Naive thymus-derived CD8-positive, alpha-beta T cell (primary cell): Measurements from ENCODE around the gene LEF1. TPM values are rescaled to one million over a fixed set of nuclear protein-coding genes. Genes with fewer than 3 reads are reported as not detected.

Experiments used
- ATAC-seq, 2 donors: fragments of 150-1000 bp; cut with Tn5 transposase in 1 of 2; sonication (Bioruptor Pico), chemical (Tn5 transposase) in 1 of 2; 1 replicate in 1 of 2; 2 replicates in 1 of 2; pipeline ENCODE4 v1.10.0; 2021; ENCODE audit warnings: mild to moderate bottlenecking in 2 of 2, moderate library complexity in 2 of 2
- POLR2A ChIA-PET: fragments of 350-600 bp; sonication (Branson Sonifier 250); formaldehyde crosslinking; loops from one replicate; lab custom pipeline; 2021; ENCODE audit warnings: antibody characterized with exemption; lab: Charles Lee
- DNase-seq, 10 donors: peaks; one replicate each; pipeline versions ENCODE4 v3.0.0 to v3.0.0-alpha.2; 2020 to 2022
- H3K27ac Mint-ChIP-seq, 10 donors: one replicate each; pipeline ENCODE4 v1.8.0; 2020 to 2022; ENCODE audit warnings: mild to moderate bottlenecking in 10 of 10, mixed read lengths in 10 of 10, moderate library complexity in 4 of 10, inconsistent platforms in 1 of 10
- H3K27me3 Mint-ChIP-seq, 5 donors: one replicate each; pipeline ENCODE4 v1.8.0; 2021 to 2022; ENCODE audit warnings: mixed read lengths in 5 of 5
- H3K36me3 Mint-ChIP-seq, 3 donors: one replicate each; pipeline ENCODE4 v1.8.0; 2020 to 2022; ENCODE audit warnings: mixed read lengths in 3 of 3, mild to moderate bottlenecking in 2 of 3, inconsistent platforms in 1 of 3
- H3K4me1 Mint-ChIP-seq, 4 donors: one replicate each; pipeline ENCODE4 v1.8.0; 2021 to 2022; ENCODE audit warnings: mixed read lengths in 4 of 4
- H3K4me3 Mint-ChIP-seq, 10 donors: one replicate each; pipeline ENCODE4 v1.8.0; 2020 to 2022; ENCODE audit warnings: mild to moderate bottlenecking in 10 of 10, mixed read lengths in 10 of 10, moderate library complexity in 6 of 10, inconsistent platforms in 1 of 10
- H3K9me3 Mint-ChIP-seq, 9 donors: one replicate each; pipeline ENCODE4 v1.8.0; 2020 to 2022; ENCODE audit warnings: mixed read lengths in 9 of 9, mild to moderate bottlenecking in 3 of 9, inconsistent platforms in 1 of 9, moderate library complexity in 1 of 9
- polyA plus RNA-seq, 3 donors: library from polyadenylated mRNA; unstranded; fragments of 300-500 nt; fragmentation: Illumina TruSeq; gene quantifications; one replicate each; pipeline ENCODE4 v1.2.3, GENCODE V29; 2021
- total RNA-seq, 8 experiments: library from RNA in 2 of 8; stranded (reverse) in 2 of 8; gene quantifications; one replicate each; pipeline ENCODE4 v1.2.3 and lab custom pipeline; 2021 to 2026

Gene LEF1
- total and polyA plus RNA-seq, 5 experiments from 2014 or later: 400 to 859 (median 828) TPM

DNA sequence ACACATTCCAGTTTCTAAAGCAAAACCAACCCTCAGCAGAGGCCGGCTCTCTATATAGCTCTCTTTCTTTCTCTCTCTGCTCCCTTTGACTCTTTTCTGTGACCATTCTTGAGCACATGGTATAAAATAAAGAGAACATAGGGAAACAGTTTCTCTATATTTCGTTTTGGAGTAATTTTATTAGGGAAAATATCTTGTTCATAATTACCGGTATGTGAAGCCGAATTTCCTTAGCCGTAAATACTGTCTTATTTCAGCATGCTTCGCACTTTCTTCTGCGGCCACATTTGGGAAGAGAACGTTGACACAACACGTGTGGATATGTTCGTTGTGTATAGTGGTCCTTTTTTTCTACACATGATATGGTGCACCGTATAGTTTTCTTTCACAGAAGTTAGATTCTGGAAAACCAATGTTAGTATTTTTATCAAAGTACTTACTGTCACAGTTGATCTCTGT, 4.9 kb upstream of the LEF1 start:
- peaks cover 33 to 64% (median 53%) of the 10 kb centered on the region in 4 donors for H3K4me1 Mint-ChIP-seq
- POLR2A ChIA-PET: interaction anchor here (1.1 to 11.3 kb wide), 14 partner anchors 14 to 339 kb away, joined by 3 to 206 read pairs (median 9); no protein-coding TSS in a partner anchor
- DNase-seq (no peak), ATAC-seq (no peak)
- H3K27me3 Mint-ChIP-seq: peaks cover 0 to 24% (median 0%) of the 10 kb centered on the region in 5 donors
- peaks cover 7 to 28% (median 13%) of the 10 kb centered on the region in 3 donors for H3K36me3 Mint-ChIP-seq
- H3K9me3 Mint-ChIP-seq: no peaks in the 10 kb centered on the region
- H3K27ac Mint-ChIP-seq: peak overlapping the region; percentile 67 to 96 (median 92)
- peak overlapping the region; percentile 84 to 99 (median 94) for H3K4me3 Mint-ChIP-seq

DNA sequence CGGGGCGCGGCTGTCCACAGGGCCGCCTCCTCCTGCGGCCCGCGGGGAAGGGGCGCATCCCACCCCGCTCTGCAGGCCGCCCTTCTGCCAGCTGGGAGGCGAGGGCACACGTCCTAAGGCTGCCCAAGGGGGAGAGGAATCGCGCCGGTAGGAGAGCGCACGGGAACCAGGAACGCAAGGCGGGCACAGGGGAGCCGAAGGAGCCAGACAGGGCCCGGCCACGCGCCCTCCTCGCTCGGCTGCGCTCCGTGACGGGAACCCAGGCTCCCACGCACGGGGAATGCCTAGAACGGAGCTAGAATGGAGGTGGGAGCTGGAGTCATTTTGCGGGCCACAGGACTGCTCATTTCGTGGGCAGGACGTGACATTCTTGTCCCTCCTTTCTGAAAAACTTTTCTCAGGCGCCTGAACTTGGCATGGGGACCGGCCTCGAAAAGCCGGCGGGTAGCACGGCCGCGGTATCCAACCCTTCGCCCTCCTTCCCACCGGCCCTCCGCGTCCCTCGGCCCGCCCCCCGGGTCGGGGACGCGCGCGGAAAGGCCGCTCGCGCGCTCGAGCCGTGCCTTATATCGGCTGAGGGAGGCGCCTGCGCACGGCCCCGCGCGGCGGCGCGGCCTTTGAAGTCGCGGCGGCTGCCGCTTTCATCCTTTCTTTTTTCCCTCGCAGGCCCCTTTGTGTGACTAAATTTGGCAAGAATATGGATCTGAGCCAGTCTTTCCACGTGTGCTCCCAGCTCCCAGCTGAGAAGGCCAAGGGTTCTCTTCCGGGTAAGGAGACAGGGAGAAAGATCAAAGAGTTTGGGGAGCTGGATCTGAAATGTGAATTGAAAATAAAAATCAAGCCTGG, 4.2 kb upstream of the LEF1 start:
- DNase-seq: peak; percentile 69 to 85 (median 78)
- Mint-ChIP-seq H3K4me1 (peaks cover 33 to 64% (median 53%) of the 10 kb centered on the region in 4 donors), H3K36me3 (peaks cover 7 to 24% (median 11%) of the 10 kb centered on the region in 3 donors), H3K27ac (peak overlapping the region; percentile 80 to 96 (median 92)), H3K27me3 (peaks cover 0 to 24% (median 0%) of the 10 kb centered on the region in 5 donors), H3K9me3 (no peaks in the 10 kb centered on the region), H3K4me3 (peak overlapping the region; percentile 84 to 99 (median 94))
- POLR2A ChIA-PET: interaction anchor here (0.5 to 11.3 kb wide), 32 partner anchors 13 to 447 kb away, joined by 3 to 206 read pairs (median 4); partner anchors contain the start of gene RPL34
- ATAC-seq: peak; percentile 35 to 39

DNA sequence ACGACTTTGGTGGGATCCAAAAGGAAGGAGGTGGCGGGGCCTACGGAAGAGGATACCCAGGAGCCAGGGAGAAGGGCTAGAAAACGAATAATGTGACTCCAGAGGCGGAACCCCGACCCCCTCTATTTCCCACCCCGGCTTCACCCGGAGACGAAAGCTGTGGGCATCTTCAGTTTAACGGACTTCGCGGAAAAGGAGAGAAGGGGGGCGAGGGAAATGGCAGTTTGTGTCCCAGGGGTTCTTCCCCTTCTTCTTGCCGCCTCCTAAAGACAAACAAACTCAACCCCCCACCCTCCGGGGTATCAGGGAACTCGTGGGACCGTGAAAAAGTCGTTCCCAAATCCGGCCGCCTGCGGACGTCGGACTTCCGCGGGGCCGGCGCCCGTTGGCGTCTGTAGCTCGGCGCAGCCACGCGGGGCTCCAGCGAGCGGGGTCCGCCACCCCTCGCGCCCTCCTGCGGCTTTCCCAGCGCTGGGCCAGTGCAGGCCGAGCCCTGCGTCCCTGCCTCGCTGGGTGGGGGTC, 3.6 kb upstream of the LEF1 start:
- no peaks in the 10 kb centered on the region for H3K9me3 Mint-ChIP-seq
- ATAC-seq (peak in 1 of 2 donors; percentile 8), DNase-seq (peak in 4 of 10 donors; percentile 17 to 39 (median 35))
- peaks cover under 1 to 17% (median 6%) of the 10 kb centered on the region in 3 donors for H3K36me3 Mint-ChIP-seq
- H3K4me3 Mint-ChIP-seq: peak overlapping the region; percentile 95 to 100 (median 97)
- peak overlapping the region; percentile 80 to 99 (median 96) for H3K27ac Mint-ChIP-seq
- H3K4me1 Mint-ChIP-seq: peaks cover 30 to 57% (median 51%) of the 10 kb centered on the region in 4 donors
- POLR2A ChIA-PET: interaction anchor here (0.5 to 11.3 kb wide), 31 partner anchors 13 to 1388 kb away, joined by 3 to 206 read pairs (median 5); partner anchors contain the start of genes MCUB and RPL34
- H3K27me3 Mint-ChIP-seq: peaks cover 0 to 24% (median 0%) of the 10 kb centered on the region in 5 donors

DNA sequence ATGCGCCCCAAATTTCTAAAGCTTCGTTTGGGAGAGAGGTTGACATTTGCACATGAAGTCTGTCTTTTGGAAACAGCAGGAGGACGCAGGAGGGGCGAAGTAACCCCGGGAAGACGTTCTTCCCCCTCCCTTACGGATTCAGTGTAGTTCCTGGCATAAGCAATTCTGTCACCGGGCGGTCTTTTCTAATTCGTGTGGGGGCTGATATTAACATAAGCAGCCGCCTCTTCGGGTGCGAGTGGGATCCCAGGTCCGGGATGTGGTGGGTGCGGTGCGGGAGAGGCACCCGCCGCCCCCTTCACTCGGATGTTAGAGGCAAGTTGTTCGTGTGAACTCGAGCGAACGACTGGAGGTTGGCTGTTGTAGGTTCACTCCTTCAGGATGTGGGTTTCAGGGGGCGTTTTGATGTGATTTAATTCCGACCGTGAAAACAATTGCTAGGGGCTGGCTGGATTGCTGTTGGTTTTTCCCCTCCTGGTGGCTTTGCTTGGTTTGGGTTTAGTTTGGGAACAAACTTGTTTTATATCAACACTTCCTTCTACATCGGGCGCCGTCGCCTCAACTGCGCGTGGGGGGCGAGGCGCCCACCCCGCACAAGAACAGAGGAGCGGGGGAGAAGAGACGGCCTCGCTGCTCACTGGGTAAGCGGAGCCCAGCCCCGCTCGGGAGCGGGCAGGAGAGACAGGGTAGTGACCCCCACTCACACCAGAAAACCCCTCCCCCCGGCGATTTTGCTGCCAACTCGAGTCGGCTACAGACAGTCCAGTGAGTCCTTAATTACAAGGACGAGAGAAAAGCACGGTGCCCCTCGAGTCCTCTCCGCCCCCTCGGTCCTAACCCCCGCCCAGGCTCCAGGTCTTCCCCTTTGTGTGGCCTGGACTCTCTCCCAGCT, 2.9 kb upstream of the LEF1 start:
- Mint-ChIP-seq H3K9me3 (peaks cover 0 to 3% (median 0%) of the 10 kb centered on the region in 9 donors), H3K27me3 (peaks cover 0 to 25% (median 0%) of the 10 kb centered on the region in 5 donors)

GRCh38 chr4:108170631-108171338, 2.1 kb upstream of the LEF1 start:
- no peak for DNase-seq

More for the DNA sequence above, 2.9 kb upstream of the LEF1 start:
- POLR2A ChIA-PET: interaction anchor here (0.5 to 11.3 kb wide), 34 partner anchors 12 to 1389 kb away, joined by 3 to 206 read pairs (median 4); partner anchors contain the start of genes MCUB and RPL34
- peak; percentile 58 to 92 (median 81) for DNase-seq
- Mint-ChIP-seq H3K27ac (peak overlapping the region; percentile 80 to 99 (median 96)), H3K36me3 (peaks cover 4 to 10% (median 5%) of the 10 kb centered on the region in 3 donors), H3K4me1 (peaks cover 30 to 55% (median 50%) of the 10 kb centered on the region in 4 donors), H3K4me3 (peak overlapping the region; percentile 95 to 100 (median 97))
- ATAC-seq: peak; percentile 44 to 63

GRCh38 chr4:108169664-108170063, 932 bp upstream of the LEF1 start:
- Mint-ChIP-seq H3K27ac (peak overlapping the region; percentile 80 to 99 (median 97)), H3K4me3 (peak overlapping the region; percentile 95 to 100 (median 97)), H3K36me3 (peaks cover 15 to 21% (median 17%) of the 10 kb centered on the region in 3 donors), H3K27me3 (peaks cover 0 to 24% (median 0%) of the 10 kb centered on the region in 5 donors), H3K4me1 (peaks cover 28 to 52% (median 41%) of the 10 kb centered on the region in 4 donors), H3K9me3 (peaks cover 0 to 3% (median 0%) of the 10 kb centered on the region in 9 donors)
- ATAC-seq: no peak
- DNase-seq: no peak
- POLR2A ChIA-PET: interaction anchor here (1.1 to 11.3 kb wide), 8 partner anchors 10 to 186 kb away, joined by 4 to 206 read pairs (median 6); no protein-coding TSS in a partner anchor

More at GRCh38 chr4:108170631-108171338, 2.1 kb upstream of the LEF1 start:
- ATAC-seq: peak; percentile 2 to 15
- Mint-ChIP-seq H3K27ac (peak overlapping the region; percentile 80 to 99 (median 96)), H3K4me3 (peak overlapping the region; percentile 95 to 100 (median 97)), H3K9me3 (peaks cover 0 to 3% (median 0%) of the 10 kb centered on the region in 9 donors), H3K27me3 (peaks cover 0 to 25% (median 0%) of the 10 kb centered on the region in 5 donors), H3K36me3 (peaks cover 7 to 11% (median 7%) of the 10 kb centered on the region in 3 donors), H3K4me1 (peaks cover 28 to 50% (median 45%) of the 10 kb centered on the region in 4 donors)
- POLR2A ChIA-PET: interaction anchor here (0.6 to 11.3 kb wide), 18 partner anchors 11 to 401 kb away, joined by 3 to 206 read pairs (median 4); no protein-coding TSS in a partner anchor

GRCh38 chr4:108168160-108168670, 517 bp downstream of the LEF1 start:
- POLR2A ChIA-PET: interaction anchor here (0.6 to 11.3 kb wide), 26 partner anchors 9 to 405 kb away, joined by 3 to 206 read pairs (median 4); no protein-coding TSS in a partner anchor
- peak in 7 of 10 donors; percentile 48 to 69 (median 57) for DNase-seq
- Mint-ChIP-seq H3K4me1 (peaks cover 21 to 40% (median 28%) of the 10 kb centered on the region in 4 donors), H3K27ac (peak overlapping the region; percentile 80 to 98 (median 96)), H3K9me3 (peaks cover 0 to 3% (median 0%) of the 10 kb centered on the region in 9 donors), H3K27me3 (peaks cover 0 to 24% (median 0%) of the 10 kb centered on the region in 5 donors), H3K36me3 (peaks cover 26 to 30% (median 29%) of the 10 kb centered on the region in 3 donors), H3K4me3 (peak overlapping the region; percentile 95 to 100 (median 97))
- peak; percentile 7 to 11 for ATAC-seq

GRCh38 chr4:108166441-108167315, 2.1 kb downstream of the LEF1 start:
- Mint-ChIP-seq H3K4me1 (peaks cover 22 to 40% (median 30%) of the 10 kb centered on the region in 4 donors), H3K4me3 (peak overlapping the region; percentile 94 to 100 (median 98)), H3K36me3 (peaks cover 41 to 45% (median 42%) of the 10 kb centered on the region in 3 donors), H3K27me3 (peaks cover 0 to 24% (median 0%) of the 10 kb centered on the region in 5 donors), H3K9me3 (peaks cover 0 to 3% (median 0%) of the 10 kb centered on the region in 9 donors), H3K27ac (peak overlapping the region; percentile 80 to 99 (median 96))
- DNase-seq (peak in 9 of 10 donors; percentile 39 to 78 (median 60)), ATAC-seq (peak; percentile 32 to 37)
- POLR2A ChIA-PET: interaction anchor here (0.8 to 11.3 kb wide), 23 partner anchors 7 to 406 kb away, joined by 3 to 206 read pairs (median 4); no protein-coding TSS in a partner anchor

DNA sequence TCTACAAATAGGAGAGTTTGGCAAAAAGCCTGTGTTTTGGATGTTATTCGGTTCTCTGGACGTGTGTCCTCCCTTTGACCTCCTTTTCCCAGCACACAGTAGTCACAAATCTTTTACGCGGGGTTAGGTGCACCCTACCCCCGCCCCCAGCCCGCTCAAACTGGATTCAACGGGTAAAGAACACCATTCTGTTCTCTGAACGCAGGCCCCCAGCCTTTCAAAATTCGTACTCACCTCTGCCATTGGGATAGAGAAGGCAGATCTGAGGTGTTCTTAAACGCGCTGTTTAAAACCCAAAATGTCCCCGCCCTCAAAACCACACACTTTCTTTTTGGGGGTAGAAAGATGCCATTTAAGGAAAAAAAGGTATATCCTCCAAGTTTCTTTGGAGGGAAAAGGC, 2.7 kb downstream of the LEF1 start:
- H3K4me1 Mint-ChIP-seq: peaks cover 18 to 38% (median 26%) of the 10 kb centered on the region in 4 donors
- peak overlapping the region; percentile 92 to 100 (median 96) for H3K4me3 Mint-ChIP-seq
- peak; percentile 31 to 52 for ATAC-seq
- H3K36me3 Mint-ChIP-seq: peaks cover 47 to 49% (median 48%) of the 10 kb centered on the region in 3 donors
- peak in 9 of 10 donors; percentile 19 to 82 (median 70) for DNase-seq
- H3K27me3 Mint-ChIP-seq: peaks cover 0 to 18% (median 0%) of the 10 kb centered on the region in 5 donors
- peaks cover 0 to 3% (median 0%) of the 10 kb centered on the region in 9 donors for H3K9me3 Mint-ChIP-seq
- peak overlapping the region; percentile 80 to 98 (median 93) for H3K27ac Mint-ChIP-seq
- POLR2A ChIA-PET: interaction anchor here (0.6 to 11.3 kb wide), 20 partner anchors 6 to 406 kb away, joined by 3 to 206 read pairs (median 4); no protein-coding TSS in a partner anchor
